Middle frontal gyrus (tissue), 1 donor: ENCODE data around the gene EPB42.
A peak's percentile ranks its signal among the peaks of the same experiment; 100 is the strongest.
"Not testable (repeated sequence)": the region's sequence is repeated elsewhere in the genome, so short reads cannot be mapped to it uniquely, and the experiment has no call there.

Experiments
- DNase-seq: peaks from one replicate; pipeline ENCODE4 v3.0.0-alpha.2; 2015; ENCODE audit warnings: low spot score; ENCODE audit errors: extremely low spot score

EPB42 gene

GRCh38 chr15:43241100-43241499 is 20.3 kb upstream of the EPB42 start:
- no peak for DNase-seq

GRCh38 chr15:43239732-43240491 is 19.1 kb upstream of the EPB42 start:
- DNase-seq: no peak

GRCh38 chr15:43238671-43239131 is 17.9 kb upstream of the EPB42 start:
- DNase-seq: no peak

GRCh38 chr15:43237842-43238470 is 17.1 kb upstream of the EPB42 start:
- DNase-seq: no peak

- DNase-seq: no peak
Observed at GRCh38 chr15:43235536-43235935, 14.7 kb upstream of the EPB42 start.

GRCh38 chr15:43232289-43232874 is 11.6 kb upstream of the EPB42 start:
- no peak for DNase-seq

- DNase-seq: no peak
Observed at GRCh38 chr15:43230640-43231115, 9.9 kb upstream of the EPB42 start.

- no peak for DNase-seq
Observed at GRCh38 chr15:43229977-43230376, 9.2 kb upstream of the EPB42 start.

GRCh38 chr15:43226436-43227305 is 5.9 kb upstream of the EPB42 start:
- DNase-seq: no peak

- not testable (repeated sequence) for DNase-seq
Observed at GRCh38 chr15:43225950-43226255, 5.1 kb upstream of the EPB42 start.

GRCh38 chr15:43225201-43225949 is 4.6 kb upstream of the EPB42 start:
- DNase-seq: peak; percentile 52

GRCh38 chr15:43221422-43221821 is 604 bp upstream of the EPB42 start:
- DNase-seq: no peak

GRCh38 chr15:43219929-43220928 is 589 bp downstream of the EPB42 start:
- no peak for DNase-seq

- no peak for DNase-seq
Observed at GRCh38 chr15:43218908-43219706, 1.7 kb downstream of the EPB42 start.

GRCh38 chr15:43215961-43216360 is 4.9 kb downstream of the EPB42 start:
- no peak for DNase-seq

GRCh38 chr15:43214592-43215295 is 6.1 kb downstream of the EPB42 start:
- DNase-seq: no peak

GRCh38 chr15:43214169-43214568 is 6.6 kb downstream of the EPB42 start:
- no peak for DNase-seq

- no peak for DNase-seq
Observed at GRCh38 chr15:43213466-43213865, 7.4 kb downstream of the EPB42 start.
